ENCODE measurements around the gene TADA3.
A peak's percentile ranks its signal among the peaks of the same experiment; 100 is the strongest.
"Not testable (repeated sequence)": the region's sequence is repeated elsewhere in the genome, so short reads cannot be mapped to it uniquely, and the experiment has no call there.

TADA3 gene

DNA sequence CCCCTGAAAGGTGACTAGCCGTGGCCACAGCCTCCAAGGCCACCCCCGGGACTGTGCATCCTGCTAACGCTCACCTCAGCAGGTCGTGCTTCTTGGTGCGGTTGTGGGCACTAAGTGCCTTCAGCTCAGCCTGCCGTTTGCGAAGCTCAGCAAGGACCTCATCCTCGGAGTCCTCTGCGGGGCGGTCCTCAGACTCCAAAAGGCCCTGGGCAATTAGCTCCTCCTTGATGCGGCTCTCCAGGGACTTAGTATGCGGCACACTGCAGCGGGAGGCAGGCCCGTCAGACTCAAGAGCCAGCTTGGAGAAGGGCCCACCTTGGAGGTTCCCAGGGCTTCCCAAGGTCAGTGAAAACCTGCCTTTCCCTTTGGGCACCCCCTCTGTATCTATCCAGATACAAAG, 8.3 kb downstream of the TADA3 start:
- DNase-seq (ENCODE audit: low spot score): no peak

GRCh38 chr3:9782770-9783169, 9.5 kb downstream of the TADA3 start:
- peak; percentile 53 for DNase-seq (ENCODE audit: low spot score)

DNA sequence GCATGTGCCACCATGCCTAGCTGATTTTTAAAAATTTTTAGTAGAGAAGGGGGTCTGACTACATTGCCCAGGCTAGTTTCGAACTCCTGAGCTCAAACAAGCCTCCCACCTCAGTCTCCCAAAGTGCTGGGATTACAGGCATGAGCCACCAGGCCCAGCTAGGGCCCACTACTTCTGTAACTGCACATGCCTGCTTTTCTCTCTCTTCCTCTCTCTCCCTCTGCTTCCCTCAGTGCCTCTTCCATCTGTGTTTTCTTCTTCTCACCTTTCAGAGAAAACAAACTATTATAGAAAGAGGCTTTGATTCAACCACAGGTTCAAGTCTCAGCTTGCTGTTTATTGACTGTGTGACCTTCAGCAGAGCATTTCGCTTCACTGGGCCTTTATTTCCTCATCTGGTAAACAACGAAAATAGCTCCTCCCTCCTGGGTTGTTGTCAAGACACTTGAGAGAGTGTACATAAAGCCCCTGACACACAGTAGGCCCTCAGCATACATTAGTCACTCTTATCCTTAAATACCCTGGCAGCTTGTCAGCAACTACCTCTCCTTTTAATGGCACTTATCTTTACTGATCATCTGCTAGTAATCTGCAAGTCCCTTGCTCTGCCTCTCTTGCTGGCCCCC, 10.2 kb downstream of the TADA3 start:
- no peak for DNase-seq (ENCODE audit: low spot score)

GRCh38 chr3:9781551-9781950, 10.7 kb downstream of the TADA3 start:
- no peak for DNase-seq (ENCODE audit: low spot score)

GRCh38 chr3:9780910-9781309, 11.4 kb downstream of the TADA3 start:
- DNase-seq (ENCODE audit: low spot score): no peak

DNA sequence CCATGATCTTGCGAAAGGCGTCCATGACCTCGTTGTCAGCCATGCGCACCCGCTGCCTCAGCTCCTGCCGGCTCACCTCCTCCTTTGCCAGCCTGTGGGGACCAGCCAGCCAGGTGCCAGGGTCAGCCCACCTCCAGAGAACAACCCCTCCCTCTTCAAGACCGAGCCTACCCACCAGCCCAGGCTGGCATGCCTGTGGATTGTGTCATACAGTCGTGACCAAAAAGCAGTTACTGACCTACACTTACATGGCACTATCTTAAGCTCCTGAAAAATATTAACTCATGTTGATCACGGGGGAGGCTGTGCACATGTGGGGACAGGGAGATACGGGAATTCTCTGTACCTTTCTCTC, 11.8 kb downstream of the TADA3 start:
- DNase-seq (ENCODE audit: low spot score): no peak

DNA sequence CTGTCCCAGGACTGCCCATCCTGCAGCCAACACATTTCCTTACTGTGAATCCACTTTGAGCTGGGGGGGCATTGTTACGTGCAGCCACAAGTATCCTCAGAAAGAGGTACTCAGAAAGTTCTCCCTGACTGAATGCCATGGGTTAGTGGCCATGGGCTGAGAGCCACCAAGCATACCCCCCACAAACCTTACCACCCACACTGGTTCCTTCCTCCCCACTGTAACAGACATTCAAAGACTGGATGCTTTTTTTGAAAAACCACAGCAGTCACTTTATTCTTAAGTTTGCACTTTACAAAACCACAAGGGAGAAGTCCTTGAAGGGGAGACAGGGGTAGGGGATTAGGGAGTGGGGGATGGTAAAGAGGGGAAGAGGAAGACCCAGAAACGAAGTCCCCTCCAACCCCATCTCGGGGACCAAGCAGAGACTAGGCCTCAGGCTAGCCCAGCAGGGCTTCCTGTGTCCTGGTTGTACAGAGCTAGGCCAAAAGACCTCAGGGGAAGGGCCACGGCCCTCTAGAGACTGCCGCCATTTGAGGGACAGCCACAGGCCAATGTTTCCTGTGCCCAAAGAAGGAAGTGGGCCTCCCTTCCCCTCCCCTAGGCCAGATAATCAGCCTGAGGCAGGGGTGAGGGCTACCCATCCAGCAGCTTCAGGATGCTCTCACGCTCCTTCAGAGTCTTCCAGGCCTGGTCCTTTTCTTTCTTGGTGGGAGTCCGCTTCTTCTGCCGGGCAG, 12.4 kb downstream of the TADA3 start:
- no peak for DNase-seq (ENCODE audit: low spot score)

DNA sequence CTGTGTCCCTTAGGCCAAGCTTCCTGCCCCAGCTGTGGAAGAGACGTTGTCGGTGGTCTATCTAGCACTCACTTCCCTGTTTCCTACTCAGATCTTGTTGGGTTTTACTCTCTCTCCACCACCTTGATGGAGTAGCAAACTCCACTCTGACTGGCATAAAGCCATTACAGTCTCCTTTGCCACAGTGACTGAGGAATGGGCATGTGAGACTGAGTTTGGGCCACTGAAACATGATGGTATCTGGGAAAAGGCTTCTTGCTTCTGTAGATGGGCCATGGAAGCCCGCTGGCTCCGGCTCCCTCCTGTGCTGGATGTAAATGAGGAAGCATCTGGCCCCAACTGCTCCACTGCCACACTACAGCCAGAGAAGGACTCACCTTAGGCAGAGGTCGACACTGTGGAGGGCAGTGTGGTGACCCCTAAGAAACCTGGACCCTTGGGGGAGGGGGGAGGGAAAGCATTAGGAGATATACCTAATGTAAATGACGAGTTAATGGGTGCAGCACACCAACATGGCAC, 13.1 kb downstream of the TADA3 start:
- DNase-seq (ENCODE audit: low spot score): no peak

GRCh38 chr3:9778143-9779074, 13.9 kb downstream of the TADA3 start:
- no peak for DNase-seq (ENCODE audit: low spot score)

- no peak for DNase-seq (ENCODE audit: low spot score)
Observed at GRCh38 chr3:9777694-9778021, 14.6 kb downstream of the TADA3 start.

- no peak for DNase-seq (ENCODE audit: low spot score)
Observed at GRCh38 chr3:9776896-9777693, 15.2 kb downstream of the TADA3 start.

DNA sequence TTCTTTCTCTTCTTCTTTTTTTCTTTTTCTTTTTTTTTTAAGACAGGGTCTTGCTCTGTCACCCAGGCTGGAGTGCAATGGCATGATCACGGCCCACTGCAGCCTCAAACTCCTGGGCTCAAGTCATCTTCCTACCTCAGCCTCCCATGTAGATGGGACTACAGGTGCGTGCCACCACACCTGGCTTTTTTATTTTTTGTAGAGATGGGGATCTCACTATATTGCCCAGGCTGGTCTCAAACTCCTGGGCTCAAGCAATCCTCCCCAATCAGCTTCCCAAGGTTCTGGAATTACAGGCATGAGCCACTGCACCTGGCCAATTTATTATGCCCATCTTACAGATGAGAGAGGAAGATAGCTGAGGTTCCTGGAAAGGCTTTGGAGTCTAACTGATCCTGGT, 21.3 kb downstream of the TADA3 start:
- DNase-seq (ENCODE audit: low spot score): not testable (repeated sequence)

DNA sequence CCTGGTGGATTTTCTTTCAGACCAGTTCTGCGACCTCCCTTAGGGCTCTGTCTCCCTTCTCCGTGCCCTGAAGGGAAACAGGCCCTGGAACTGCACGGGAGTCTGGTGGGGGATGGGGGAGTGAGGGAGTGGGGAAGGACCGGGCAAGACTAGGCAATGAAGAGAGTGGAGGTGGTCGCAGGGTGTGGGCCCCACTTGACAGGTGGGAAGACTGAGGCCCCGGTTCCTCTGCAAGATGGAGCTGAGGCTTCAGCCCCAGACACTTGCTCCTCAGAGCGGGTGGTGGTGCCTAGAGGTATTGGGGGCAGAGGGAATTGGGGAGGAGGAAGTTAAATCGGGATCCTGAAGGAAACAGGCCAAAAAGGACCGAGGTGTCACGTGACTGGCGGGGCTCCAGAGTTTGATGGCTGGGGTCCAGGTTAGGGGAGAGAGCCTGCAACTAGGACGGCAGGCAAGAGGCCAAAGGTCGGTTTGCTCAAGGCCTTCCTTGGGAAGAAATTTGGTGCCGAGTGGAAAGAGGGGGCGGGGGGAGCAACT, 21.9 kb downstream of the TADA3 start:
- peak; percentile 90 for DNase-seq (ENCODE audit: low spot score)

DNA sequence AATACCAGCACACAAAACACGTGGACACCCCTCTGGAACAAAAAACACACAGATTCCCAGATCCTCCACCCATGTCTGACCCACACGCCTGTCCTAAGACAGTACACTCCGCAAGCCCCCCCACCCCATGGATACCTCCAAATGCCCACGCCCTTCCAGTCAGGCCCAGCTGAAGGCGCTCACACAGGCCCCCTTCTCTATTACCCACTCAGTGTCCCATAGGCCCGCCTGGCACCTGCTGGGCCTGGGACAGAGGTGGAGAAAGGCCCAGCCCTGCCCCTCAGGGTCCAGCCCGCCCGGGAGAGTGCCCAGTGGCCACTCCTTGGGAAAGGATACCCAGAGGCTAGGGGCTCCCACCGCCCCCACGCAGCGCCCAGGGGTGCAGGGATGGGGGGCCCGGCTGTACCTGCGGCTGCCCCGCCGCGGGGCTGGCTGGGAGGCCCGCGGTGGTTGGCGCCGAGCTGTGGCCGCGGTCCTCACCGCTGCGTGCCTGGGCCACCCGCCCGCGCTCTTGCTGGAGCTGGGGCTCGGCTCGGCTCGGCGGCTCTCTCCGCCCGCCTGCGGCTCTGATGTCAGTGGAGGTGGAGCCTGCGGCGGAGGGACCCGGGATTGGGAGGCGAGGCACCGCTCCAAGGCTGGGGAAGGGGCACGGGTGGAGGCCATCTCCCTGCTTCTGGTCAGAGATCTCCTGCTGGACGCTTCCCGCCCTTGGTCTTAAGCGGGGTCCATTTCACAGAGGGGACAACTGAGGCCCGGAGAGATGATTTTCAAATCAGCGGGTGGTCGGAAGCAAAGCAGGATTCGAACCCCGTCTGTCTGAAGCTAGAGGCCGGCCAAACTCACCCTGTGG, 22.6 kb downstream of the TADA3 start, which contains the start of gene CAMK1:
Gene CAMK1 (minus strand): TSS at position 522 of the 850 bp plus-strand sequence. CDS start 2,198 bp downstream, outside the sequence.
- peak; percentile 98 for DNase-seq (ENCODE audit: low spot score)

GRCh38 chr3:9769012-9769411, 23.3 kb downstream of the TADA3 start:
- no peak for DNase-seq (ENCODE audit: low spot score)

DNA sequence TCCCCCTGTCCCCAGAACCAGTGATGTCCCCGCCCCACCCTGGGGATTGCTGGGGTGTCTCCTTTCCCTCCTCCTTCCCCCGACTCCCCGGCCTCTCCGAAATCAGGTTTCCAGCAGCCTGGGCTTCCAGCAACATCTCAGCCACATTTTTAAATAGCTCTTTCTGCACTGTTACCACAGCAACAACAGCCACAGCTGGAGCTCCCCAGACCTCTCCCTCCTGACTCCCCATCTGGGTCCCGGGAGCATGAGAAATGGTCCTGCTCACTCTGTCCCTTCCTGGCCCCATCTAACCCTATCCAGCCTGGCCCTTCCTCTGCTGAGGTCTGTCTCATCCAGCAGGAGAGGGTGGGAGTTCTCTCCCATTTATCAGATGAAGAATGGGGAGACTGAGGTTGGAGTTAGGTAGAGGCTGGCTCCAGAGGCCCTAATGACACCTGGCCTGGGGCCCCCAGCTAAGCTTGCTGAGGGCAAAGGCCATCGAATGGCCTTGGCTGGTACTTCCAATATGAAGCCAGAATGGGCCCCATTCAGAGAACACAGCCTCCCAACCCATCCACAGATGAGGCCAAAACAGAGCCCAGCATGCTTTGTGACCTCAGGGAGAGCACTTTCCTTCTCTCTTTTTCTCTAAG, 24.0 kb downstream of the TADA3 start:
- no peak for DNase-seq (ENCODE audit: low spot score)

DNA sequence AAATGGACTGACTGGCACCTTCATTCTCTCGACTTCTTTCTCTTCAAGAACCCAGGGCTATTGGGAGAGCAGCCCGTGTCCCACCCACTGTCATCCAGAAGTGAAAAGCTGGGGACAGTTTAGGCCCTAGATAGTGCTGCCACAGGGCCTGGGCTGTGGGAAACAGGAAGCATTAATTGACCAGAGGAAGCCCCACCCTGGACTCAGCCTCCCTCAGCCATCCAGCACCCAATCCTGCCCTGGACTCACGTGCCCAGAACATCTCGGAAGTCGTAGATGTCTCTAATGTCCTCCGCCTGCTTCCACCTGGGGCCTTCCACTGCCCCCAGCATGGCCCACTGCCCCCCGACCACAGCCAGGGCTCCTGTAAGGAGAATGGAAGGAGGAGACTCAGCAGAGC, 24.9 kb downstream of the TADA3 start:
- no peak for DNase-seq (ENCODE audit: low spot score)

DNA sequence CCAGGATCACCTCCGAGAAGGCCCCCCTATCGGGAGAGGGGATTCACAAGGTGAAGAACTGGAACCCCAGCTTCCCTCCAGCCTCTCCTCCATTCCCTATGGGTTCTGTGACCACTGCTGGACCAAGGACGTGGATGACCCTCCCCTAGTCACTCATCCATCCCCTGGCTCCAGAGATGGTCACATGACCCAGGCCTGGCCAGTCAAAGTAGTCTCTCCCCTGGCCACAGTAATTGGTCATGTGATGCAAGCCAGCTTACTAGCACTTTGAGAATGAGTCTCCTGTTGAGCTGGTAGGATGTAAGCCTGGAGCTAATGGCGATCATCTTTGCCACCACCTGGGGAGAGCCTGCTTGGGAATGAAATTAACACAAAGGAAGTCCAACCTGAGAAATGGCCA, 26.4 kb downstream of the TADA3 start:
- DNase-seq (ENCODE audit: low spot score): no peak

DNA sequence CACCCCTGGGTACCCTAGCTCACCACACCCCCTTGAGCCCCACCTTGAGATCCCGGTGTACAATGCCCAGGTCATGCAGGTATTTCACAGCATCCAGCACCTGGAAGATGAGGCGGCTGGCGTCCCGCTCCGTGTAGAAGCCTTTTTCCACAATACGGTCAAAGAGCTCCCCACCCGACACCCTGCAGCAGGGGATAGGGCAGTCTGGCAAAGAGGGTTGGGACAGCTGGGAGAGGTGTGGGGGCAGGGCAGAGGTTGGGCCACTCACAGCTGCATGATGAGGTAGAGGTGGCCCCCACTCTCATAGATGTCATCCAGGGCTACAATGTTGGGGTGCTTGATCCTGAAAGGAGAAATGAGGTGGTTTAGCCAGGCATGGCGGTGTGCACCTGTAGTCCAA, 29.4 kb downstream of the TADA3 start:
- DNase-seq (ENCODE audit: low spot score): no peak

GRCh38 chr3:9761919-9762318, 30.4 kb downstream of the TADA3 start:
- DNase-seq (ENCODE audit: low spot score): no peak

All from HuH-7 (cell line).